ENCODE measurements around the gene MFSD6.

DNA sequence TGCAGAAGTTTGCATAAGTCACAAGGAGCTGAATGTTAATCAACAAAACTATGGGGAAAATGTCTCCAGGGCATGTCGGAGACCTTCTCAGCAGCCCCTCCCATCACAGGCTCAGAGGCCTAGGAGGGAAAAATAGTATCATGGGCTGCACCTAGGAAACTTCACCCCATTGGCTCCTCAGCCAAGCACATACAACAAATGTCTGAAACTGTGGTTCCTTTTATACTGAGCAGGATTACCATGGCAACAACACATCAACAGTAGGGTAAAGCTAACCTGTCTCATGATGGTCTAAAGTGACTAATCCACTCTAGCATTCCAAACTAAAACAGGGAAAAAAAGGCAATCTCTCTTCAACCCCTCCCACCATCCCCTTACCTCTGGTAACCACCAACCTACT, 129.6 kb downstream of the MFSD6 start:
- TF ChIP-seq NFIC (IDR thresholded peaks at IDR 0.05) (no peak), FOXM1 (IDR thresholded peaks at IDR 0.05; ENCODE audit: borderline replicate concordance, low read depth) (no peak), CREB1 (IDR thresholded peaks at IDR 0.05; ENCODE audit: low read depth) (no peak), RAD21 (IDR thresholded peaks at IDR 0.05; ENCODE audit: low read depth) (no peak)
- TF ChIP-seq, protein P1, sequence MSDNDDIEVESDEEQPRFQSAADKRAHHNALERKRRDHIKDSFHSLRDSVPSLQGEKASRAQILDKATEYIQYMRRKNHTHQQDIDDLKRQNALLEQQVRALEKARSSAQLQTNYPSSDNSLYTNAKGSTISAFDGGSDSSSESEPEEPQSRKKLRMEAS (IDR thresholded peaks at IDR 0.05) = no peak

Measured in Ishikawa (cell line).